SH-SY5Y (cell line): ENCODE results near the gene SKAP2.

Experiments
- GATA2 ChIP-seq: IDR thresholded peaks from 2 replicates; pipeline ENCODE4 v1.6.1; 2011; ENCODE audit warnings: mild to moderate bottlenecking, low read depth, low read length
- GATA3 ChIP-seq: IDR thresholded peaks from 2 replicates; pipeline ENCODE4 v1.6.1; 2011; ENCODE audit warnings: low read depth, mild to moderate bottlenecking, low read length, moderate library complexity

DNA sequence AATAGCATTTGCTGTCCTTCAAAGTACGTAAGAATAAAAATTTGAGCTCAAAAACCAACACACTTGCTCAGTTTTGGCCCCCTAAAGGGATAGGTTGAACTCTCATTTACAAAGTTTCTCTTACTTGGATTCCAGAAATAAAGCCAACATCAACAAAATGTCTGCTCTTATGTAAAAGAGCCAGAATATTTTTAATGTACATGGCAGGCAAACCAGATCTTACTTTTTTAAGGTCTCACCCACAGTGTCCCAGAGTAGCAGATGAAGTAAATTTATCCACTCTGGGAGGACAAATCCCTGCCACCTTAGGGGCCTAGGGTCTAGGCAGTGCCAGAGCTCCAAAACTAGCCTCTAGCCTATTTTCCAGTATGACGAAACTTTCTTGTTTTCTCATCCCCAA, 159.6 kb downstream of the SKAP2 start:
- no peak for TF ChIP-seq GATA3
- TF ChIP-seq GATA2, result no peak
